Activated naive CD8-positive, alpha-beta T cell treated with anti-CD3 and anti-CD28 coated beads, Interleukin-2, amount 50 U/mL, for 16 hours (primary cell): ENCODE data around the gene EID2B.

ENCODE experiments used
- DNase-seq: peaks from one replicate; pipeline ENCODE4 v3.0.0-alpha.2; 2020; ENCODE audit warnings: low read depth, low spot score

The EID2B gene

GRCh38 chr19:39533003-39533512 is 406 bp upstream of the EID2B start:
- no peak for DNase-seq

- no peak for DNase-seq
Observed at GRCh38 chr19:39531834-39532232, 819 bp downstream of the EID2B start.

- DNase-seq: no peak
Observed at GRCh38 chr19:39525205-39525604, 7.4 kb downstream of the EID2B start.

DNA sequence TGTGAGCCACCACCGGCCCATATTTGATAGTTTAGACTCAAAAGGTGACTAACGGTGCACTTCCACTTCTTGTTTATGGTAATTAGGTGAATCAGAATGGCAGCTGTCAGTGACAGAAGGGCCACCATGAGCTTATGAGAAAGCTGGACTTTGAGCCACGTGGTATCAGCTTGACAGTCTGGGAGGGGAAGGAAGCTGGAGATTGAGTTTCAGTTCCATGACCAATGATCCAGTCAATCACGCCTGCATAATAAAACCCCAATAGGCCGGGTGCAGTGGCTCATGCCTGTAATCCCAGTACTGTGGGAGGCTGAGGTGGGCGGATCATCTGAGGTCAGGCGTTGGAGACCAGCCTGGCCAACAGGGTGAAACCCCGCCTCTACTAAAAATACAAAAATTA is 8.2 kb downstream of the EID2B start:
- DNase-seq: no peak

DNA sequence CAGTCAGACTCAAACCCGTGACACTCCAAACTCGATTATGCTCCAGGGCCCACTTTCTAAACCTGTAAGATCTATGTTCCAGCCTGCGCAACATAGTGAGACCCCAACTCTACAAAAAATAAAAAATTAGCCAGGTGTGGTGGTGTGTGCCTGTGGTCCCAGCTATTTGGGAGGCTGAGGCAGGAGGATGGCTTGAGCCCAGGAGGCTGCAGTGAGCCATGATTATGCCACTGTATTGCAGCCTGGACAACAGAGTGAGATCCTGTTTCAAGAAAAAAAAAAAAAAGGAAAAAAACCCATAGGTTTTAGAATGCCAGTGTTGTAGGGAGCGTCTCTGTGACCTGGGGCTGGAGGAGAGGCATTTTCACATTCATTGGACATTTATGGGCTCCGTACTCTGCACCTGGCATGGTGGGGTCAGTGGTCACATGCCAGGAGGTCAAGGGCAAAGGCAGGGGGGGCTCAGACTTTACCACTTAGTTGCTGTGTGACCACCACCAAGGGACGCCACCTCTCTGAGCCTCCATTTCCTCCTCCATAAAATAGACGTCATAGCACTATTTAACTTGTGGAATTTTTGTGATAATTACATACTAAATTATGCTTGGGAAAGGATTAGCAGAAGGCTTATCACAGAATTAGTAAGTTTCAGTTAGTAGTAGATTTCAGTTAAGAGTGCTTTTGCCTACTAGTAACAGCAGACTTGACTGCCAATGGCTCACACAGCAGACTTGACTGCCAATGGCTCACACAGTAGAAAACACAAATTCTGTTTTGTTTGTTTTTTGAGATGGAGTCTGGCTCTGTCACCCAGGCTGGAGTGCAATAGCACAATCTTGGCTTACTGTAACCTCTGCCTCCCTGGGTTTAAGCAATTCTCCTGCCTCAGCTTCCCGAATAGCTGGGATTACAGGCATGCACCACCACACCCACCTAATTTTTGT is 11.8 kb downstream of the EID2B start:
- DNase-seq: no peak

DNA sequence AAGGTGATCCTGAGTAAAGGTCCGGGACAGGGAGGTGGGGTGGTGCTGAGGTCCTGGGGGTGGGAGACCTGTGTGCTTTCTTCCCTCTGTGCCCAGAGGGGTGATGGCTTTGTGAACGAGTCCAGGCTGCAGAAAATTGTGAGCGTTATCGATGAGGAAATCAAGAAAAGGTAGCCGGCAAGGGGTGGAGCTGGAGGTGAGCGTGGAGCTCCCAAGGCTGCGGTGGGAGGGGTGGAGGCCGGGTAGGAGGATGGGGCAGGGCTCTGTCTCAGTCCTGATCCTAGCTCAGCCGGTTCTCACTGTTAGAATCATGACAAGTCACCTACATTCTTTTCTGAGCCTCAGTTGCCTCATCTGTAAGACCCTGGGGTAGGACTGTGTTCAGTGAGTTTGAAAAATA is 13.7 kb downstream of the EID2B start:
- no peak for DNase-seq

DNA sequence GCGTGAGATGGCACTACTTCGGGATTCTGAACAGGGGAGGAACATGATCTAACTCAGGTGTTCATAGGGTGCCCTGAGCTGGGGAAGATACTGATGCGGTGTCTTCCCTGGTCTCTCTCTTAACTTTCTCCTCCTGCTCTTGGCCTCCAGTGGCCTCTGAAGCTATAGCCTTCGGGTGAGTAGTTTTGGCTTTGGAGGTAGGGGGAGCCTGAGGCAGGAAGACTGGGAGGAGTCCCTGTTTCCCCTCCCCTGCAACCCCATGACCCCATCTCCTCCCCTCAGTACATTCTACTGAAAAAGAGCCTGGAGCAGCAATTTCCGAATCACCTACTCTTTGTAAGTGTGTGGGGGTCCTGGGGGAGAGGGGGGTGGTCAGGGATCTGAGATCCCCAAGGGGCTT is 14.2 kb downstream of the EID2B start:
- DNase-seq: no peak

GRCh38 chr19:39517432-39517831 is 15.2 kb downstream of the EID2B start:
- DNase-seq: no peak

DNA sequence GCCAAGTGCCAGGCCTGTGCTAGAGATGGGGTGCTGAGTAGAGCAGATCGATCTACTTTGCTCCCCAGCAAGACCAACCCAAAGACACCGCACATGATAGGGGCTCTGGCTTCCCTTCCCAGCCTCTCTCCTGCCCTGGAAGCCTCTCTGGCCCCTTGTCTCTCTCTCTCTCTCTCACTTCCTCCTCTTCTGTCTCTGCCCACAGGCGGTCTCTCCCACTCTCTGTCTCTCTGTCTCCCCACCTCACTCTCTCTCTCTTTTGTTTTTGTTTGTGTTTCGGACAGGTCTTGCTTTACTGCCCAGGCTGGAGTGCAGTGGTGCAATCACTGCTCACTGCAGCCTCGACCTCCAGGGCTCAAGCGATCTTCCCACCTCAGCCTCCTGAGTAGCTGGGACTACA is 16.4 kb downstream of the EID2B start:
- DNase-seq: no peak

- DNase-seq: no peak
Observed at GRCh38 chr19:39515551-39516191, 17.0 kb downstream of the EID2B start.

DNA sequence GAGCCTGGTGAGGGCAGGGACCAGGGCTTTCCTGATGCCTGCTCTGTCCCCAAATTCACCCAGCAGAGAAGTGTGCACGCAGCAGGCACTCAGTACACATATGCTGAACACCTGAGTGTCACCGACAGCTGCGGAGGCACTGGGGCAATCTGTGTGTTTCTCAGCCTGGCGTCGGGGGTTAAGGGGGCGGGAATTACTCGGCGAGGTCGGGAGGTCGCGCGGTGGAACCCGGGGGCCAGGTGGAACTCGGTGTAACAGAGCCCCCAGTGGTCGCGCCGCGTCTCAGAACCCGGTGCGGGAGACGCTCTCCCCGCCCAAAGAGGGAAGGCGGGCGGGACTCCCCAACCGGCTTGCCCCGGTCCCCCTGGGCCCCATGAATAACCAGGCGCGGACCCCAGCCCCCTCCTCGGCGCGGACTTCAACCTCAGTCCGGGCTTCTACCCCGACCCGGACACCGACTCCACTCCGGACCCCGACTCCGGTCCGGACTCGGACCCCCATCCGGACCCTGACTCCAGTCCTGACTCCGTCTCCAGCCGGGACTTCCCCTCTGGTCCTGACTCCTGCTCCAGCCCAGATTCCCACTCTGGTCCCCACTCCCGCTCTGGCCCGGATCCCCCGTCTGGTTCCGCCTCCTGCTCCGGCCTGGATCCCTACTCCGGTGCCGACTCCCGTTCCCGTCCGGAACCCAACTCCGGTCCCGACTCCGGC is 17.7 kb downstream of the EID2B start, which contains the start of gene SELENOV:
Gene SELENOV (plus strand): TSS at position 300 of the 711 bp plus-strand sequence. CDS start 74 bp downstream, at position 374.
- no peak for DNase-seq

DNA sequence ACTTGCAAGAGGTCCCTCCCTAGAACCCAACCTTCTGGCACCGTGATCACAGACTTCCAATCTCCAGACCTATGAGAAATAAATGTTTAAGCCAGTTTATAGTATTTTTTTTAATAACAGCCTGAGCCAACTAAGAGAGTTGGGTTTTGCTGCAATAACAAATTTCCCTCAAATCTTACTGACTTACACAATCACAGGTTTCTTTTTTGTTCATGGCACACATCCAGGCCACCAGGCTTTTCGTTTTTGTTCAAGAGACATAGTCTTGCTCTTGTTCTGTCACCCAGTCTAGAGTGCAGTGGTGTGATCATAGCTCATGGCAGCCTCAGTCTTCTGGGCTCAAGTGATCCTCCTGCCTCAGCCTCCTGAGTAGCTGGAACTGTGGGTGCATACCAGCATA is 19.7 kb downstream of the EID2B start:
- no peak for DNase-seq

DNA sequence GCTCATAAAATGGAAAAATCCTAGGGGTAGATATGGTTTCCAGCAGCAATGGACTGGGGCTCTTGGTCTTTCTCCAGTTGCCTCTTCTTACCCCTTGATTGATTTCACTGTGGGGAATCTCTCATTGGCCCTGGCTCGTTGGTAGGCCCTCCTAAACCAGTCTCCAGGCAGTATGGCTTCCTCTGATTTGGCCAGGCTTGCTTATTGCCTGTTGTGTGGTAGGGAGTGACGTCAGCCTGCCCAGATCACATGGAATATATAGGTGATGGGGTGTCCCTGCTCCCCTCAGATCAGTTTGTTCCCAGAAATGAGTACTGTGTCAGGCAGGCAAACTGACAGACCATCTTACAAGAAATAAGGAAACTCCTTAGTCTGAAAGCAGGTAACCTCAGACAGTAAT is 23.4 kb downstream of the EID2B start:
- no peak for DNase-seq

GRCh38 chr19:39508629-39509028 is 24.0 kb downstream of the EID2B start:
- no peak for DNase-seq

- DNase-seq: no peak
Observed at GRCh38 chr19:39507715-39508364, 24.8 kb downstream of the EID2B start.

DNA sequence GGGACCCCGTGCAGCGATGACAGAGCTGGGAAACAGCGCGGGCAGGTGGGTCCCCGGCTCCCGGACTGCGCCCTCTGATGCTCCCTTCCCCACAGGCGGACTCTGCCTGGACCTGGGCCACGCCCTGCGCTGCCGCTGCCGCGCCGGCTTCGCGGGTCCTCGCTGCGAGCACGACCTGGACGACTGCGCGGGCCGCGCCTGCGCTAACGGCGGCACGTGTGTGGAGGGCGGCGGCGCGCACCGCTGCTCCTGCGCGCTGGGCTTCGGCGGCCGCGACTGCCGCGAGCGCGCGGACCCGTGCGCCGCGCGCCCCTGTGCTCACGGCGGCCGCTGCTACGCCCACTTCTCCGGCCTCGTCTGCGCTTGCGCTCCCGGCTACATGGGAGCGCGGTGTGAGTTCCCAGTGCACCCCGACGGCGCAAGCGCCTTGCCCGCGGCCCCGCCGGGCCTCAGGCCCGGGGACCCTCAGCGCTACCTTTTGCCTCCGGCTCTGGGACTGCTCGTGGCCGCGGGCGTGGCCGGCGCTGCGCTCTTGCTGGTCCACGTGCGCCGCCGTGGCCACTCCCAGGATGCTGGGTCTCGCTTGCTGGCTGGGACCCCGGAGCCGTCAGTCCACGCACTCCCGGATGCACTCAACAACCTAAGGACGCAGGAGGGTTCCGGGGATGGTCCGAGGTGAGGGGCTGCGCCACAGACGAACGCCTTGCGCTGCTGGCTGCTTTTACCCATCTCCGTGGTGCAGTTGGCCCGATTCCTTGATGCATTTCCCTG is 25.5 kb downstream of the EID2B start:
- peak; percentile 11 for DNase-seq

- DNase-seq: no peak
Observed at GRCh38 chr19:39506598-39506943, 26.1 kb downstream of the EID2B start.

DNA sequence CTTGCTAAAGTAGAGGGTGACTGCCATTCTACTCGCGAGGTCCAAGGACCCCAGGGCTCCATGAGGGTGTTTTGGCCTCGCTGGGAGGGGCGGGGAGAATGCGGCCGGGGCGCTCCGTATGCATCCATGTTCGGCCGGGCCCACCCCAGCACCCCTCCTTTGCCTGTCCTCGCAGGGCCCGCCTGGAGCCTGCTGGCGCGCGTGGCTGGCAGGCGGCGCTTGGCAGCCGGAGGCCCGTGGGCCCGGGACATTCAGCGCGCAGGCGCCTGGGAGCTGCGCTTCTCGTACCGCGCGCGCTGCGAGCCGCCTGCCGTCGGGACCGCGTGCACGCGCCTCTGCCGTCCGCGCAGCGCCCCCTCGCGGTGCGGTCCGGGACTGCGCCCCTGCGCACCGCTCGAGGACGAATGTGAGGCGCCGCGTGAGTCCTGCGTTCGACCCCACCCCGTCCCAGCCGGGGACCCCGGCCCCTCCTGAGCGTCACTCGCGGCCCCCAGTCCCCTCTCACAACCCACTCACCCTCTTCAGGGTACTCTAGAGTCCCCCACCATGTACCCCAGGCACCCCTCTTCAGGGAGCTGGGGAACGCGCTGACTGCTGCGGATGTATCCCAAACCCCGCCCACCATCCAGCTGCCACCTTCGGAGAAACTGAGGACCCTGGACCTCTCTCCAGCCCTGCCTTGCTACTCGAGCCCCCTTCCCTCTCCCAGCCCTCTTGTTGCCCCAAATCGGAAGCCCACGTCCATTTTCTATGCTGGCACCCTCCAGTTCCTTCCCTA is 29.8 kb downstream of the EID2B start:
- peak; percentile 45 for DNase-seq

- DNase-seq: no peak
Observed at GRCh38 chr19:39501340-39501739, 31.3 kb downstream of the EID2B start.

GRCh38 chr19:39500543-39500942 is 32.1 kb downstream of the EID2B start:
- no peak for DNase-seq
